GM15510 (cell line): ENCODE measurements around the gene PLA2G4F.

Experiments
- POLR2A ChIP-seq: IDR thresholded peaks from 3 replicates; pipeline ENCODE4 v1.6.1; 2011; ENCODE audit warnings: borderline replicate concordance; ENCODE audit not compliant: insufficient read length; ENCODE audit errors: extremely low read depth

PLA2G4F gene

GRCh38 chr15:42153874-42154211 lies 2.6 kb downstream of the PLA2G4F start:
- no peak for TF ChIP-seq POLR2A

GRCh38 chr15:42152921-42153698 lies 3.3 kb downstream of the PLA2G4F start:
- no peak for TF ChIP-seq POLR2A

DNA sequence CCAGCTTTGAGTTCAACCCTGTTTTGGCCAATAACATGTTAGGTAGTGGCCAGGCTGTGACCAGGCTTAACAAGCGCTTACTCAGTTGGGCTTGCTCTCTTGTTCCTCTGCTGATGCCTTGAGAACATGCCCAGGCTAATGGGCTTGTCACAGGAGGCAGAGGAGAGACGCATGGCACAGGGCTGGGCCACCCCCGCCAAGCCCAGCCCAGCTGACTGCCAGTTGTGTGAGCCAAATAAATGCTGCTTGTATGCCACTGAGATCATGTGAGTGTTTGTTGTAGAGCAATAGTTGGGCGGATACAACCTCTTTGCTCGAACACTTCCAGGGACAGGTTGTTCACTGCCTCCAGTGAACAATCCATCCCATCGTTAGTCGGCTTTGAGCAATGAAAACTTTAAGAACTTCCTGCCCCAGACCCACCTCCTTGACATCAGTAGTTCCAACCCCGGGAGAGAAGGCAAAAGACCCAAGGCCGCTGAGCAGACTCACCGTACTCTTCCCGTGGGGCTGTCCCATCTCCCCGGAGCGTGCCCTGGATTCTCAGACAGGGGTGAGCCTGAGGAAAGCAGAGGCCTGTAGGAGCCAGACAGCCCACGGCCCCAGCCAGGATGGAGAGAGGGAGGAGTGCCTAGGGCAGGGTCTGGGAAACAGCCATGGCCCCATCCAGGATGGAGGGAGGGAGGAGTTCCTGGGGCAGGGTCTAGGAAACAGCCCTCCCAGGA lies 4.1 kb downstream of the PLA2G4F start:
- no peak for TF ChIP-seq POLR2A

DNA sequence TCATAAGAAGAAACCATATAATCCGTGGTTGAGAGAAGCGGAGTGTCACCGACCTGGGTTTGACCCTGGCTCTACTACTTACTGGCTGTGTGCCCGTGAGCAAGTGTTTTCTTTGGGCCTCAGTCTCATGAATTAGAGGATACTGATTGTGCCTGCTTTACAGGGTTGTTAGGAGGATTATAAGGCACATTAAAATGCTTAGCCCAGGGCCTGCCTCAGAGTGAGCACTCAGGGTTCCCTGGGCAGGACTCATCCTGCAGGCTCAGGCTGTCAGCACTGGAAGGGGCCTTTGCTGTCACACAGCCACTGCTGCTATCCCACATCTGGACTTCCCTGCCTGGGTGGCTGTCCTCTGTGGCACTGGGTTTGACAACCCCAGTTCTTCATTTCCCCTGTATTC lies 4.7 kb downstream of the PLA2G4F start:
- no peak for TF ChIP-seq POLR2A

DNA sequence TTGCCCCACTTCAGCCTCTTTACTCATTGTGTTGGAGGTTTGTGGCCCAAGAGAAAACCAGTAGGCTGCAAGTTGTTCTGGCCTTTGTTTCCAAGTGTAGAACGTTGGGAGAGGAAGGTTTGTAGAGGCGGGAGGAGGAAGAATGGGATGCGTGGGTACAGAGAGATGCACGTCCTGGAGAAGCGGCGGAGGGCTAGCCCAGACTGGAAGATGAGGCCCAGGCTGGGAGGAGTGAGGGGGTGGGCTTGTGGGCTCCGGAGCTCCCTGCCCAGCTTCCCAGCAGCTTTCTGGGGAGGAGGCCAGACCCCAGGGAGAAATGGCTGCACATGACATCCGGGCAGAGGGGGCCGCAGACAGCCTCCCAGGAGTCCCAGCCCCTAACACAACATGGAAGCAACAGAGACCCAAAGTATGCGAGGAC lies 5.3 kb downstream of the PLA2G4F start:
- TF ChIP-seq POLR2A, result no peak

DNA sequence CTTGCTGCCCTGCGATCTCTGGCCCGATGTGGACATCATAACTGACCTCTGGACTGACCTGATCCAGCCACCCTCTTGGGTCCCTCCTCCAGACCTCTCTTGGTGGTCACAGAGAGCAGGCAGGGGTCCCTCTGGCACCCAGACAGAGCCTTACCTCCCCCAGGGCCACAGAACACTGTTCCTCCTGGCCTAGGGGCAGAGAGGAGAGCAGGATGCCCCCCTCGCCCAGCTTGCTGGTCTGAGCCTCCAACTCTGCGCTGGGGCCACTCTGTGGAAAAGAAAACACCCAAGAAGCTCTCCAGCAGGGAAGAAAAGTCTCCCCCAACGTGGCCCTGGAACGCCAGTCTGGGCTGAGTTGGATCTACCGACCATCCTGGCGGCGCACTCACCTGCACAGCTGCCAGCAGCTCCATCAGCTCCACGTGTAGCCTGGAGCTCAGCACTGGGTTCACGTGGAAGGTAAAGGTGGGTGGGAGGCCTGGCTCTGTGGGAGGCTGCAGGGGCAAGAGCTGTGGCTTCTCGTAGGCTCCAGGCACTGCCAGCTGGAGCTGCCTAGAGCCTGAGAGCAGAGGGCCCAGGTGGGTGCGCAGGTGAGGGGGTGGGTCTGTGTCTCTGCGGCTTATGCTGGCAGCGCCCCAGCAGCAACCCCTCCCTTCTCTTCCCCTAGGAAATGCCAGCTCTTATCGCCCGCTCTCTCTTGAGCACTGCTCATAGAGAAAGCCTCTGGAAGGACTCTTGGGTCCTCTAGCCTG lies 6.0 kb downstream of the PLA2G4F start:
- TF ChIP-seq POLR2A, result no peak

DNA sequence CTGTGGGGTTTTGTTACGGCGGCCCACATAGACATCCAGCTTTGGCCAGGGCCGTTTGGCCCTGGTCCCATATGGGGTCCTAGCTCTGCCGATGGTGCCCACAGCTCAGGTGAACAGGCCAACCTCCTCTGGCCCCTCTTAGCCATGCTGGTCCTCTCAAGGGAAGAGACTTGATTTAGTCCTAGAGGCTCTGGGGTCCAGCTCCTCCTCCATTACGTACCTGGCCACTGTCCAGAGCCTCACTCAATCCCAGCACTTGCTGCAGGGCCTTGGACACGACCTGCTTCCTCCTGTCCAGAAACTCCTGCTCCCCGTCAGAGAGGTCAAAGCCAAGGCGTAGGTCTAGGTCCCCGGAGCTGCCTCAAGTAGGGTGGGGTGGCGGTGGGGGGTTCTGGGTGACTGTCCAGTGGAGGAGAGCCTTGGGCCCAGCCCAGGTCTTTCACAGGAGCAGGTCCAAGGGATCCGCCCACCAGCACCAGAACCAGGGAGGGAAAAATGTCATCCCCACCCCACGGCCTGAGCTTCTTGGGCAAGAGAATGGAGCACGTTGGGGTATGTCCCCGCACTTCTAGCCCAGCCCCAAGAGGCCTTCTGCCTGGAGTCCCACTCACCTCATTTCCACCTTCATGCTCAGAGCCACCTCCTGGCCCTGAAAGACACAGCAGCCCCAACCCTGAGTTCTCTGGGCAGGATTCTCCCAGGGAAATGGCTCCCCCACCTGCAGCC lies 6.8 kb downstream of the PLA2G4F start:
- TF ChIP-seq POLR2A, result no peak

GRCh38 chr15:42148808-42149492 lies 7.5 kb downstream of the PLA2G4F start:
- TF ChIP-seq POLR2A, result no peak

GRCh38 chr15:42147431-42147735 lies 9.1 kb downstream of the PLA2G4F start:
- no peak for TF ChIP-seq POLR2A

- no peak for TF ChIP-seq POLR2A
Measured at GRCh38 chr15:42146551-42147430, 9.6 kb downstream of the PLA2G4F start.

DNA sequence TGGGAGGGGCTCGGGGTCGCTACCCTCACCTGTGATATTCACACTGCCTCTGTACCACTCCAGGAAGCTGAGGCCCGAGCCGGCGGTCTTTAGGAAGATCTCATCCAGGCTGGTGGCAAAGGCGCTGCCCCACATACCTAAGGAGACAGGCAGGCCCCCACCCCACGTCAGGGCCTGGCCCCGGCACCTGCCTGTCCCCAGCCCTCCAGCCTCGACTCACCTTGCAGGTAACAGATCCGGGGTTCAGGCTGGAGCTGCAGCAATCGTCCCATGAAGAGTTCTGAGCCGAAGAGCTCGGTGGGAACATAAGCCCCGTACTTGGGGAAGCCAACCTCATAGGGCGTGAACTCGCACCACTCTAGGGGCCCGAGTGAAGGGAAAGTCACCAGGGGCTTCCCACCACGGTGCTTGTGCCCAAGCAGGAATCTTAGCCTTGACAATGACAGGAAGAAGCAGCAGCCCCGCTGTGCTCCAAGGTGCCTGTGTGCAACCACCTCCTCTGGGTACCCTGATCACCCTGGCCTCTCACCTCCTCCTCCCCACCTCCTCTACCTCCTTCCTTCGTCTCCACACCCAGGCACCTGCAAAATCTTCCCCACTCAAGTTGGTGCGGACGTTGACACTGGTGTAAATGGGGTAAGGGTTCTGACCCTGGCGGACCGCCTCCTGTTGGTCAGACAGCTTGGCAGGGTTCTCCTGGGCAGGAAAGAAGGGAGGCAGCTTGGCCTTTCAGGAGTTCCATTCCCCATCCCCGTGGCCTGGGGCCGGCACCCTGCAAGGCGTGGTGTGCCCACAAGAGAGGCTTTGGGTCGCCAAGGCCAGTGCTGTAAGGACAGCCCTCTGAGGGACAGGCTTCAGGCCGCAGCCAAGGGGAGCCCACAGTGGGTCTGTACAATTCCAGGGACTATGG lies 10.6 kb downstream of the PLA2G4F start:
- no peak for TF ChIP-seq POLR2A

DNA sequence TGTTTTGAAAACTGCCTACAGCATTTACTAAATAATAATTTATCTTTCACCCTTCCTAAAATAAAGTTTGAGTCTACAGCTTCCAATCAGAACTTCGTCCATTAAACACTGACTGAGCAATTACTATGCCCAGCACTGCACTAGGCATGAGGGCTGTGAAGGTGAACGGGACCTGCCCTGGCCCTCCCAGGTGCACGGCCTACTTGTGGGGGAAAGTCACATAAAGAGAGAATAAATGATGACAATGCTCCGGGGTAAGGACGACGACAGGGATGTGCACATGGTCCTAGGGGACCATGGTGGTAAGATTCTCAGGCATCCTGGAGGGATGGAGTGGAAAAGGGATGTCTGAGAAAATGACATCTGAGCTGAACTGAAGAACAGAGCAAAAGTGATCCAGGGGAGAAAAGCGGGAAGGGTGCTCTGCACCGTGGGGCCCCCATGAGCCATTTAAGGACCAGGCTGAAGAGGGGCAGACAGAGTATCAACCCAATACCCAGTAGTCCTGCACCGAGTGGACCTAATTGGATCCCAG lies 11.5 kb downstream of the PLA2G4F start:
- TF ChIP-seq POLR2A, result no peak
